Fibroblast of villous mesenchyme (primary cell): ENCODE results near the gene GXYLT2. TPM values are rescaled to one million over a fixed set of nuclear protein-coding genes. Genes with fewer than 3 reads are reported as not detected.

Experiments
- DNase-seq: peaks from one replicate; pipeline ENCODE4 v3.0.0-alpha.2; 2010; ENCODE audit warnings: low read depth
- H3K4me3 ChIP-seq: 2 replicates; pipeline ENCODE4 v1.5.1; 2011; ENCODE audit warnings: low read depth, mild to moderate bottlenecking, low read length
- CTCF ChIP-seq: IDR thresholded peaks from 2 replicates; pipeline ENCODE4 v1.5.1; 2012; ENCODE audit warnings: low read depth, mild to moderate bottlenecking, low read length; ENCODE audit not compliant: insufficient read depth
- total RNA-seq: library from RNA; depleted of rRNA; stranded (reverse); fragments of >200 nt; gene quantifications from 2 replicates; pipeline ENCODE4 v1.2.3, GENCODE V29; 2012

The GXYLT2 gene
- 15.8 and 18.1 TPM in 2 replicates for total RNA-seq

GRCh38 chr3:72887705-72888545 is at the start of gene GXYLT2:
Gene GXYLT2, plus strand, starts transcription at chr3:72888046. Its CDS starts 188 bp downstream, at chr3:72888234.
- DNase-seq: peak; percentile 75
- peak; percentile 11 for TF ChIP-seq CTCF
- H3K4me3 ChIP-seq: peak within 1 kb of the TSS; percentile 76

GRCh38 chr3:72839057-72839456 is 48.8 kb upstream of the GXYLT2 start:
- H3K4me3 ChIP-seq: no peak overlapping the region
- DNase-seq: no peak
- TF ChIP-seq CTCF: no peak

- H3K4me3 ChIP-seq: no peak overlapping the region
- peak; percentile 27 for DNase-seq
- peak; percentile 0 for TF ChIP-seq CTCF
These were observed 43.3 kb upstream of the GXYLT2 start for GRCh38 chr3:72844436-72844993.

- no peak overlapping the region for H3K4me3 ChIP-seq
- TF ChIP-seq CTCF: no peak
These were observed 41.7 kb upstream of the GXYLT2 start for GRCh38 chr3:72846166-72846565.

GRCh38 chr3:72847282-72847681 is 40.6 kb upstream of the GXYLT2 start:
- no peak for DNase-seq
- peak overlapping the region; percentile 81 for H3K4me3 ChIP-seq
- TF ChIP-seq CTCF: no peak

More at GRCh38 chr3:72846166-72846565, 41.7 kb upstream of the GXYLT2 start:
- no peak for DNase-seq

- H3K4me3 ChIP-seq: peak within 1 kb of the TSS; percentile 81
- peak; percentile 95 for DNase-seq
- TF ChIP-seq CTCF: no peak
These were observed 39.8 kb upstream of the GXYLT2 start, which contains the start of gene SHQ1 for GRCh38 chr3:72847751-72848702. Gene SHQ1, minus strand, starts transcription at chr3:72848445. Its CDS starts 105 bp downstream, at chr3:72848340.
